Upper lobe of left lung (tissue), 6 donors: ENCODE data around the gene SH2D6. TPM values are rescaled to one million over a fixed set of nuclear protein-coding genes. Genes with fewer than 3 reads are reported as not detected.

Experiments
- ATAC-seq, 2 donors: fragments of 200-7000 bp; cut with Tn5 transposase; one replicate each; pipeline ENCODE4 v1.9.1; 2022; ENCODE audit warnings: mild to moderate bottlenecking in 2 of 2, moderate library complexity in 2 of 2; ENCODE audit not compliant: low FRiP score in 2 of 2
- DNase-seq, 2 donors: peaks; one replicate each; pipeline ENCODE4 v3.0.0-alpha.2; 2019 to 2020
- H3K27ac ChIP-seq, 4 donors: fragments of 200-600 bp; sonication (generic); one replicate each; pipeline ENCODE4 v1.5.1; 2016 to 2019
- H3K27me3 ChIP-seq, 4 donors: fragments of 200-600 bp; sonication (generic); one replicate each; pipeline ENCODE4 v1.5.1; 2017 to 2019
- H3K36me3 ChIP-seq, 4 donors: fragments of 200-600 bp; sonication (generic); one replicate each; pipeline ENCODE4 v1.5.1; 2016 to 2019
- H3K4me1 ChIP-seq, 4 donors: fragments of 200-600 bp; sonication (generic); one replicate each; pipeline ENCODE4 v1.5.1; 2018 to 2019
- H3K4me3 ChIP-seq, 4 donors: fragments of 200-600 bp; sonication (generic); one replicate each; pipeline ENCODE4 v1.5.1; 2017 to 2019; ENCODE audit warnings: mild to moderate bottlenecking in 2 of 4, moderate library complexity in 1 of 4
- H3K9me3 ChIP-seq, 4 donors: fragments of 200-600 bp; sonication (generic); one replicate each; pipeline ENCODE4 v1.5.1; 2018 to 2019
- EP300 ChIP-seq, 4 donors: sonication (generic); formaldehyde crosslinking; IDR thresholded peaks; one replicate each; pipeline ENCODE4 v1.5.1; 2017; ENCODE audit warnings: antibody characterized with exemption in 4 of 4, control low read depth in 2 of 4
- POLR2A ChIP-seq, 4 donors: fragments of 450-650 bp; IDR thresholded peaks; one replicate each; pipeline ENCODE4 v1.5.1; 2016 to 2017; ENCODE audit warnings: antibody characterized with exemption in 4 of 4, mild to moderate bottlenecking in 2 of 4
- POLR2AphosphoS5 ChIP-seq, 2 donors: sonication (generic); formaldehyde crosslinking; IDR thresholded peaks; one replicate each; pipeline ENCODE4 v1.5.1; 2017; ENCODE audit warnings: antibody characterized with exemption in 2 of 2
- WGBS, 2 donors: methylation state at CpG; one replicate each; pipeline ENCODE4 v1.1.5; 2017 to 2018; 5-methylcytosine and 5-hydroxymethylcytosine counted together
- total RNA-seq, 6 donors: library from RNA; depleted of rRNA in 4 of 6; stranded (reverse); fragments of >200 nt in 4 of 6; gene quantifications; one replicate each; pipeline versions ENCODE4 v1.1.0 to v1.2.1, GENCODE V29; 2016 to 2021
- TF ChIP-seq, protein P1 (sequence below), 6 experiments: fragments of 450-650 bp in 4 of 6; fragments of 200-600 bp in 2 of 6; sonication (generic) in 2 of 6; IDR thresholded peaks; one replicate each; pipeline ENCODE4 v1.5.1; 2016 to 2019; ENCODE audit warnings: antibody characterized with exemption in 6 of 6
- donor health status: DM: no; HTN: no; CAD: no; lungs with moderate emphysema.
- donor health status: DM: no; HTN: yes; CAD: no; lungs with severe emphysema.

Gene SH2D6
- under 1 TPM in 1 of 6 donors, not detected in 5; 0.51 TPM for total RNA-seq

DNA sequence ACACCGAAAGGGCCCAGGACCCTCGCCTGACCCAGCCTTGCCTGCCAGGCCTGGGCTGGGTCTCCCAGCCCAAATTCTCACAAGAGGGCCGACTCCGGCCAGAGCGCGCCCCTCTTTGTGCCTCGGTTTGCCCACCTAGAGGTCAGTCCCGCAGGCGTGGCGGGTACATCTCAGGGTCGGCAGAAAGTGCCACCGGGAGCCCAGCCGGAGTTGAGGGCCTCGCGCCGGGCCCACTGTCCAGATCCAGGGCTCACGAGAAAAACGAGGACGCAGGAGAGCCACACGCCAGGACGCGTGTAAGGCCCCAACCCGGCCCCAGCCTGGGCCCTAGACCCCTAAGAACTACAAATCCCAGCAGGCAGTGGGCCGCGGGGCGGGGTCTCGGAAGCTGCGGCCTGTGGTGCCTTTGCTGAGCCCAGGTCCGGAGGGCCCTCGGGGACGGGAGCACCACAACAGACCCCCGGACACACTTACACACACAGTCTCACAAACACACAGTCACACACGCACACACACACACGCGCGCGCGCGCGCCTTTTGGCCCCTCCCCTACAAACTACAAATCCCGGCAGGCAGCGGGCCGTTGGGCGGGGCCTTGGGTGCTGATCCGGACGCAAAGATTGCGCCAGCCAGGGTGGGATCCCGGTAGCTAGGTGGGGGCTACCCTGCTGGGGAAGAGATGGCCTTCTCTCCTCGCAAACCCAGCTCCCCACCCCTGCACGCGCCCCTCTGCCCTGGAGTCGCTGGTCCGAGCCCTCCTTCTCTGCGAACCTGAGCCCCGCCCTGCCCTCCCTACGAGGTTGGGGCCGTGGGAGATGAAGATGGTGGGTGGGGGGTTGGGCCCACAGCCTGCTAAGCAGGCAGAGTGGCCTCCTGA lies at the start of gene SH2D6:
Gene SH2D6 (plus strand): TSS at position 583 of the 877 bp plus-strand sequence. CDS start 10,752 bp downstream, outside the sequence.
- H3K4me1 ChIP-seq: peaks cover 28 to 59% (median 53%) of the 10 kb centered on the region in 4 donors
- WGBS, 2 donors: 20 to 50% methylated on average over 4 to 50 of the region's 57 CpGs

DNA sequence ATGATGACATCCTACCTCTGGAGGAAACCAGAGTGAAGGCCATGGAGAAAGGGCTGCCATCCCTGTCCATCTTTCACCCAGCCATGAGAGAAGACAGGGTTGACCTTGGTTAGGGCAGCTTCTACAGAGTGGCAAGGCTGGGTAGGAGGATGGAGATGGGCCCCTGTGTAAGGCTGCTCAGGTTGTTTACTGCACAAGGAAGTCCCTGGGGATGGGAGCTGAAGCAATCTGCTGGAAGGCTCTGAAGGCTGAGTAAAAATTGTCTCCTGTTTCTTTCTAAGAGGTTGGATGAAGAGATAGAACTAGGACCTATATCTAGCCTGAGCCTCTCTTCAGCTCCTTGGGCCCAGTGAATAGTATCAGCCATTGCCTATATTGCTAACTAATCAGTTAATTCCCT lies 49.6 kb upstream of the SH2D6 start:
- Histone ChIP-seq H3K4me3 (no peak overlapping the region), H3K4me1 (no peaks in the 10 kb centered on the region), H3K27me3 (no peaks in the 10 kb centered on the region), H3K9me3 (no peaks in the 10 kb centered on the region), H3K36me3 (peaks cover 0 to 41% (median 28%) of the 10 kb centered on the region in 4 donors), H3K27ac (no peak overlapping the region)
- DNase-seq (no peak), ATAC-seq (peak in 1 of 2 donors; percentile 31)
- TF ChIP-seq, protein P1, sequence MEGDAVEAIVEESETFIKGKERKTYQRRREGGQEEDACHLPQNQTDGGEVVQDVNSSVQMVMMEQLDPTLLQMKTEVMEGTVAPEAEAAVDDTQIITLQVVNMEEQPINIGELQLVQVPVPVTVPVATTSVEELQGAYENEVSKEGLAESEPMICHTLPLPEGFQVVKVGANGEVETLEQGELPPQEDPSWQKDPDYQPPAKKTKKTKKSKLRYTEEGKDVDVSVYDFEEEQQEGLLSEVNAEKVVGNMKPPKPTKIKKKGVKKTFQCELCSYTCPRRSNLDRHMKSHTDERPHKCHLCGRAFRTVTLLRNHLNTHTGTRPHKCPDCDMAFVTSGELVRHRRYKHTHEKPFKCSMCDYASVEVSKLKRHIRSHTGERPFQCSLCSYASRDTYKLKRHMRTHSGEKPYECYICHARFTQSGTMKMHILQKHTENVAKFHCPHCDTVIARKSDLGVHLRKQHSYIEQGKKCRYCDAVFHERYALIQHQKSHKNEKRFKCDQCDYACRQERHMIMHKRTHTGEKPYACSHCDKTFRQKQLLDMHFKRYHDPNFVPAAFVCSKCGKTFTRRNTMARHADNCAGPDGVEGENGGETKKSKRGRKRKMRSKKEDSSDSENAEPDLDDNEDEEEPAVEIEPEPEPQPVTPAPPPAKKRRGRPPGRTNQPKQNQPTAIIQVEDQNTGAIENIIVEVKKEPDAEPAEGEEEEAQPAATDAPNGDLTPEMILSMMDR (IDR thresholded peaks at IDR 0.05): no peak
- TF ChIP-seq EP300 (IDR thresholded peaks at IDR 0.05) (no peak), POLR2A (IDR thresholded peaks at IDR 0.05) (no peak), POLR2AphosphoS5 (IDR thresholded peaks at IDR 0.05) (no peak)

More for the DNA sequence above, at the start of gene SH2D6:
- H3K4me3 ChIP-seq: peak within 1 kb of the TSS; percentile 55 to 82 (median 70)
- DNase-seq: peak; percentile 85 to 96
- no peaks in the 10 kb centered on the region for H3K36me3 ChIP-seq
- H3K9me3 ChIP-seq: no peaks in the 10 kb centered on the region
- peak; percentile 86 to 87 for ATAC-seq
- no peaks in the 10 kb centered on the region for H3K27me3 ChIP-seq
- TF ChIP-seq POLR2AphosphoS5 (IDR thresholded peaks at IDR 0.05): peak; percentile 59 to 66
- TF ChIP-seq POLR2A (IDR thresholded peaks at IDR 0.05): peak in 2 of 4 donors; percentile 49 to 80
- TF ChIP-seq, protein P1 (IDR thresholded peaks at IDR 0.05): peak in 1 of 6 experiments; percentile 10
- no peak for TF ChIP-seq EP300 (IDR thresholded peaks at IDR 0.05)
- H3K27ac ChIP-seq: peak within 1 kb of the TSS; percentile 88 to 99 (median 98)

DNA sequence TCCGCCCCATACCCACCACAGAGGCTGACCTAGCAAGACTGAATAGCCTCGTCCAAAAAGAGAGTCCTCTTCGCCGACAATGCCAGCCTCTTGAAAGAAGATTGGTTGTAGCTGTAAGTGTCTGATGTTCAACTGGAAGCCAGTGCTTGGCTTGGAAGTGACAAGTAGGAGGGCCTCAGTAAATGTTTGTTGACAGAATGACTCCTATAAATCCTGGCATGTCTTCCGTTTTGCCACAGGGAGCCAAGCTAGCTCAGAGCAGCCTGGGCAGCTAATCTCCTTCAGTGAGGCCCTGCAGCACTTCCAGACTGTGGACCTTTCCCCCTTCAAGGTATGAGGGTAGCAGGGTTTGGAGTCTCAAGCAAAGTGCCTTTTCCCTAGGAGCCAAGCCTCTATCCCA lies 49.0 kb upstream of the SH2D6 start:
- Histone ChIP-seq H3K27ac (no peak overlapping the region), H3K27me3 (no peaks in the 10 kb centered on the region), H3K9me3 (no peaks in the 10 kb centered on the region), H3K4me3 (no peak overlapping the region), H3K36me3 (peaks cover 0 to 37% (median 26%) of the 10 kb centered on the region in 4 donors), H3K4me1 (no peaks in the 10 kb centered on the region)
- WGBS, 2 donors: 84 to 93% methylated on average over 5 of the region's 5 CpGs
- ATAC-seq (no peak), DNase-seq (no peak)
- TF ChIP-seq, protein P1 (IDR thresholded peaks at IDR 0.05): no peak
- TF ChIP-seq POLR2AphosphoS5 (IDR thresholded peaks at IDR 0.05) (no peak), EP300 (IDR thresholded peaks at IDR 0.05) (no peak), POLR2A (IDR thresholded peaks at IDR 0.05) (no peak)

DNA sequence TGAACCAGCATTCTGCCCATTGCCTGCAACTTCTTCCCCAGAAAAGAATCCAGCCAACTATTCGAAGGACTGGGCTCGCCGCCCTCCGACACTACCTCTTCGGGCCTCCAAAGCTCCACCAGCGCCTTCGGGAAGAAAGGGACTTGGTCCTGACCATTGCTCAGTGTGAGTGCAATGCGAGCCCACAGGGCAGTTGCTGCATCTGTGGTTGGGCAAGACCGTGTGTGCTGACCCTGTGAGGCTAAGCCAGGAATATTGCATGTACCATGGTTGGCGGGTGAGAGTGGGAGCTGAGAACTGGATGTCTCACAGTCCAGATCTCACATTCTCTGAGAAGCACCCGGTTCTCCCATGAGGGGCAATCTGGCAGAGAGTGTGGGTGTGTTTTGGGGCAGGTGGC lies 47.5 kb upstream of the SH2D6 start:
- peak in 1 of 2 donors; percentile 31 for ATAC-seq
- Histone ChIP-seq H3K4me3 (no peak overlapping the region), H3K27me3 (no peaks in the 10 kb centered on the region), H3K27ac (no peak overlapping the region), H3K9me3 (no peaks in the 10 kb centered on the region), H3K36me3 (peaks cover 0 to 40% (median 29%) of the 10 kb centered on the region in 4 donors), H3K4me1 (no peaks in the 10 kb centered on the region)
- WGBS, 2 donors: 87 to 95% methylated on average over 11 of the region's 11 CpGs
- TF ChIP-seq, protein P1 (IDR thresholded peaks at IDR 0.05): no peak
- TF ChIP-seq EP300 (IDR thresholded peaks at IDR 0.05) (no peak), POLR2A (IDR thresholded peaks at IDR 0.05) (no peak), POLR2AphosphoS5 (IDR thresholded peaks at IDR 0.05) (no peak)
- DNase-seq: no peak
